ENCODE results near the gene UCHL1. TPM values are rescaled to one million over a fixed set of nuclear protein-coding genes. Genes with fewer than 3 reads are reported as not detected.

Gene UCHL1
- total and polyA plus RNA-seq, 10 of the 15 experiments (the other 5 are each of a cell fraction or from before 2014, with no cell fraction given): 0.29 to 178 (median 125) TPM

DNA sequence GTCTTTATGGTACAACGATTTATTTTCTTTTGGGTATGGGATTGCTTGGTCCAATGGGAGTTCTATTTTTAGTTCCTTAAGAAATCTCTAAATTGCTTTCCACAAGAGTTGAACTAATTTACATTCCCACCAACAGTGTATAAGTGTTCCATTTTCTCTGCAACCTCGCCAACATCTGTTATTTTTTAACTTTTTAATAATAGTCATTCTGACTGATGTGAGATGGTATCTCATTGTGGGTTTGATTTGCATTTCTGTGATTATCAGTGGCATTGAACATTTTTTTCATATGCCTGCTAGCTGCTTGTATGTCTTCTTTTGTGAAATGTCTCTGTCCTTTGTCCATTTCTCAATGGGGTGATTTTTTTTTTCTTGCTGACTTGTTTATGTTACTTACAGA is 42.8 kb downstream of the UCHL1 start:
- WGBS (ENCODE audit: insufficient coverage, insufficient replicate concordance, low lambda C conversion rate, missing lambda C conversion rate): 0% methylated on average over 2 of the region's 2 CpGs
- in situ Hi-C loops (cut with MboI): no loop called here
- Histone ChIP-seq H2AFZ (ENCODE audit: control insufficient read depth, low read depth, low read length) (no peak overlapping the region), H4K20me1 (ENCODE audit: control insufficient read depth, insufficient read depth) (no peaks in the 10 kb centered on the region), H3K36me3 (ENCODE audit: control insufficient read depth in 2 of 2, insufficient read depth in 2 of 2, low read length in 1 of 2) (no peaks in the 10 kb centered on the region), H3K4me3 (no peak overlapping the region), H3K4me2 (ENCODE audit: control insufficient read depth, insufficient read depth) (no peak overlapping the region), H3K27me3 (replicated peaks in 1 of 2; ENCODE audit: control insufficient read depth in 2 of 2, insufficient read depth in 2 of 2, low read length in 1 of 2) (no peaks in the 10 kb centered on the region), H3K9ac (ENCODE audit: control insufficient read depth, insufficient read depth, low read length) (no peak overlapping the region), H3K4me1 (ENCODE audit: control insufficient read depth, insufficient read depth, low read length) (no peaks in the 10 kb centered on the region), H3K9me3 (replicated peaks; ENCODE audit: control insufficient read depth, insufficient read depth, low read length) (peaks cover 4% of the 10 kb centered on the region; the same call in 1 of the 3 replicates), H3K79me2 (ENCODE audit: control insufficient read depth, insufficient read depth, low read length) (no peaks in the 10 kb centered on the region), H3K27ac (ENCODE audit: control insufficient read depth, insufficient read depth) (no peak overlapping the region)
- DNase-seq (ENCODE audit: low read depth, low spot score) (no peak), ATAC-seq (no peak), FAIRE-seq (no peak)
- TF ChIP-seq RAD21 (IDR thresholded peaks at IDR 0.05; ENCODE audit: insufficient read depth, low read depth, low read length) (no peak), NFIC (IDR thresholded peaks at IDR 0.05; ENCODE audit: low read depth, low read length) (no peak), TBL1XR1 (IDR thresholded peaks at IDR 0.05; ENCODE audit: low read depth, low read length) (no peak), NR2C2 (IDR thresholded peaks at IDR 0.05; ENCODE audit: borderline replicate concordance, control insufficient read depth, insufficient read length, low read depth) (no peak), FOS (IDR thresholded peaks at IDR 0.05; ENCODE audit: borderline replicate concordance, extremely low read depth, insufficient read length) (no peak), HDGF (IDR thresholded peaks at IDR 0.05) (no peak), IKZF1 (conservative IDR thresholded peaks at IDR 0.05) (no peak), SUPT20H (IDR thresholded peaks at IDR 0.05; ENCODE audit: borderline replicate concordance, control insufficient read depth, low read depth, low read length) (no peak), STAT3 (IDR thresholded peaks at IDR 0.05; ENCODE audit: low read depth, low read length) (no peak), NKRF (conservative IDR thresholded peaks at IDR 0.05) (no peak)
- ChIA-PET CTCF (interaction anchor here (0.9 kb wide), 1 partner anchor 18 kb away, joined by 3 read pairs; no protein-coding TSS in a partner anchor), RAD21 (ENCODE audit: unreplicated experiment) (no interaction called here), SMC1A (ENCODE audit: uncharacterized antibody, unreplicated experiment) (no interaction called here), POLR2A (no interaction called here)
- no TSS peak for BruUV-seq (replicated peaks)
- intact Hi-C loops (cut with micrococcal nuclease; ENCODE audit: unreplicated experiment): no loop called here

Measured in GM12878 (cell line).